ENCODE measurements around the gene RP9. TPM values are rescaled to one million over a fixed set of nuclear protein-coding genes. Genes with fewer than 3 reads are reported as not detected.
A peak's percentile ranks its signal among the peaks of the same experiment; 100 is the strongest.

RP9 gene
- total and polyA plus RNA-seq, 2 of the 13 experiments (the other 11 are each of a cell fraction or from before 2014, with no cell fraction given) = 14.2 to 18.6 TPM

- TF ChIP-seq, protein P1, sequence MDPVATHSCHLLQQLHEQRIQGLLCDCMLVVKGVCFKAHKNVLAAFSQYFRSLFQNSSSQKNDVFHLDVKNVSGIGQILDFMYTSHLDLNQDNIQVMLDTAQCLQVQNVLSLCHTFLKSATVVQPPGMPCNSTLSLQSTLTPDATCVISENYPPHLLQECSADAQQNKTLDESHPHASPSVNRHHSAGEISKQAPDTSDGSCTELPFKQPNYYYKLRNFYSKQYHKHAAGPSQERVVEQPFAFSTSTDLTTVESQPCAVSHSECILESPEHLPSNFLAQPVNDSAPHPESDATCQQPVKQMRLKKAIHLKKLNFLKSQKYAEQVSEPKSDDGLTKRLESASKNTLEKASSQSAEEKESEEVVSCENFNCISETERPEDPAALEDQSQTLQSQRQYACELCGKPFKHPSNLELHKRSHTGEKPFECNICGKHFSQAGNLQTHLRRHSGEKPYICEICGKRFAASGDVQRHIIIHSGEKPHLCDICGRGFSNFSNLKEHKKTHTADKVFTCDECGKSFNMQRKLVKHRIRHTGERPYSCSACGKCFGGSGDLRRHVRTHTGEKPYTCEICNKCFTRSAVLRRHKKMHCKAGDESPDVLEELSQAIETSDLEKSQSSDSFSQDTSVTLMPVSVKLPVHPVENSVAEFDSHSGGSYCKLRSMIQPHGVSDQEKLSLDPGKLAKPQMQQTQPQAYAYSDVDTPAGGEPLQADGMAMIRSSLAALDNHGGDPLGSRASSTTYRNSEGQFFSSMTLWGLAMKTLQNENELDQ (CRISPR knock-in tag; IDR thresholded peaks at IDR 0.05; ENCODE audit: borderline replicate concordance) = no peak
- no peak for TF ChIP-seq BORCS8-MEF2B (CRISPR knock-in tag; IDR thresholded peaks at IDR 0.05)
- TF ChIP-seq ZNF101 (CRISPR knock-in tag; IDR thresholded peaks at IDR 0.05; ENCODE audit: borderline replicate concordance, low read depth) = peak; percentile 23; the same call in 1 of the 2 replicates
- no peak for TF ChIP-seq CBX5 (CRISPR knock-in tag; IDR thresholded peaks at IDR 0.05; ENCODE audit: borderline replicate concordance)
- TF ChIP-seq HNRNPL (IDR thresholded peaks at IDR 0.05; ENCODE audit: low read depth, low read length) = no peak
- no peak for TF ChIP-seq ATF1 (CRISPR knock-in tag; IDR thresholded peaks at IDR 0.05)
- peak; percentile 76 for TF ChIP-seq ZNF543 (CRISPR knock-in tag; IDR thresholded peaks at IDR 0.05)
- TF ChIP-seq KLF11 (CRISPR knock-in tag; IDR thresholded peaks at IDR 0.05) = no peak; the same call in 1 of the 2 replicates
- TF ChIP-seq CEBPG (CRISPR knock-in tag; IDR thresholded peaks at IDR 0.05) = no peak
- TF ChIP-seq, protein P2, sequence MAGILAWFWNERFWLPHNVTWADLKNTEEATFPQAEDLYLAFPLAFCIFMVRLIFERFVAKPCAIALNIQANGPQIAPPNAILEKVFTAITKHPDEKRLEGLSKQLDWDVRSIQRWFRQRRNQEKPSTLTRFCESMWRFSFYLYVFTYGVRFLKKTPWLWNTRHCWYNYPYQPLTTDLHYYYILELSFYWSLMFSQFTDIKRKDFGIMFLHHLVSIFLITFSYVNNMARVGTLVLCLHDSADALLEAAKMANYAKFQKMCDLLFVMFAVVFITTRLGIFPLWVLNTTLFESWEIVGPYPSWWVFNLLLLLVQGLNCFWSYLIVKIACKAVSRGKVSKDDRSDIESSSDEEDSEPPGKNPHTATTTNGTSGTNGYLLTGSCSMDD (CRISPR knock-in tag; IDR thresholded peaks at IDR 0.05) = no peak
- TF ChIP-seq ZFY (CRISPR knock-in tag; IDR thresholded peaks at IDR 0.05) = peak; percentile 98
- TF ChIP-seq, protein P3, sequence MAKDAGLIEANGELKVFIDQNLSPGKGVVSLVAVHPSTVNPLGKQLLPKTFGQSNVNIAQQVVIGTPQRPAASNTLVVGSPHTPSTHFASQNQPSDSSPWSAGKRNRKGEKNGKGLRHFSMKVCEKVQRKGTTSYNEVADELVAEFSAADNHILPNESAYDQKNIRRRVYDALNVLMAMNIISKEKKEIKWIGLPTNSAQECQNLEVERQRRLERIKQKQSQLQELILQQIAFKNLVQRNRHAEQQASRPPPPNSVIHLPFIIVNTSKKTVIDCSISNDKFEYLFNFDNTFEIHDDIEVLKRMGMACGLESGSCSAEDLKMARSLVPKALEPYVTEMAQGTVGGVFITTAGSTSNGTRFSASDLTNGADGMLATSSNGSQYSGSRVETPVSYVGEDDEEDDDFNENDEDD (CRISPR knock-in tag; IDR thresholded peaks at IDR 0.05; ENCODE audit: borderline replicate concordance) = no peak; the same call in 1 of the 2 replicates
- no peak for TF ChIP-seq ZNF740 (CRISPR knock-in tag; IDR thresholded peaks at IDR 0.05)
- no peak for TF ChIP-seq KDM4B (CRISPR knock-in tag; IDR thresholded peaks at IDR 0.05)
- no peak for TF ChIP-seq PHB2 (IDR thresholded peaks at IDR 0.05; ENCODE audit: partially characterized antibody)
- 0 out of 2 replicates have a peak, but pooled peaks have one; percentile 46 for TF ChIP-seq KAT7 (CRISPR knock-in tag; IDR thresholded peaks at IDR 0.05; ENCODE audit: borderline replicate concordance)
- TF ChIP-seq SALL2 (CRISPR knock-in tag; IDR thresholded peaks at IDR 0.05) = peak; percentile 28; the same call in 1 of the 2 replicates
- no peak for TF ChIP-seq ZNF800 (CRISPR knock-in tag; IDR thresholded peaks at IDR 0.05)
- TF ChIP-seq, protein P4, sequence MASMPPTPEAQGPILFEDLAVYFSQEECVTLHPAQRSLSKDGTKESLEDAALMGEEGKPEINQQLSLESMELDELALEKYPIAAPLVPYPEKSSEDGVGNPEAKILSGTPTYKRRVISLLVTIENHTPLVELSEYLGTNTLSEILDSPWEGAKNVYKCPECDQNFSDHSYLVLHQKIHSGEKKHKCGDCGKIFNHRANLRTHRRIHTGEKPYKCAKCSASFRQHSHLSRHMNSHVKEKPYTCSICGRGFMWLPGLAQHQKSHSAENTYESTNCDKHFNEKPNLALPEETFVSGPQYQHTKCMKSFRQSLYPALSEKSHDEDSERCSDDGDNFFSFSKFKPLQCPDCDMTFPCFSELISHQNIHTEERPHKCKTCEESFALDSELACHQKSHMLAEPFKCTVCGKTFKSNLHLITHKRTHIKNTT (CRISPR knock-in tag; IDR thresholded peaks at IDR 0.05) = no peak
- no peak for TF ChIP-seq POLR2AphosphoS2 (IDR thresholded peaks at IDR 0.05; ENCODE audit: low read depth, low read length)
- no peak; the same call in 1 of the 2 replicates for TF ChIP-seq ZNF772 (CRISPR knock-in tag; IDR thresholded peaks at IDR 0.05)
- TF ChIP-seq, protein P5, sequence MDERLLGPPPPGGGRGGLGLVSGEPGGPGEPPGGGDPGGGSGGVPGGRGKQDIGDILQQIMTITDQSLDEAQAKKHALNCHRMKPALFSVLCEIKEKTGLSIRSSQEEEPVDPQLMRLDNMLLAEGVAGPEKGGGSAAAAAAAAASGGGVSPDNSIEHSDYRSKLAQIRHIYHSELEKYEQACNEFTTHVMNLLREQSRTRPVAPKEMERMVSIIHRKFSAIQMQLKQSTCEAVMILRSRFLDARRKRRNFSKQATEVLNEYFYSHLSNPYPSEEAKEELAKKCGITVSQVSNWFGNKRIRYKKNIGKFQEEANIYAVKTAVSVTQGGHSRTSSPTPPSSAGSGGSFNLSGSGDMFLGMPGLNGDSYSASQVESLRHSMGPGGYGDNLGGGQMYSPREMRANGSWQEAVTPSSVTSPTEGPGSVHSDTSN (CRISPR knock-in tag; IDR thresholded peaks at IDR 0.05) = no peak
These were observed 46.3 kb downstream of the RP9 start (continued) for GRCh38 chr7:33062782-33063443.
